Measurements from ENCODE around the gene TTC16. TPM values are rescaled to one million over a fixed set of nuclear protein-coding genes. Genes with fewer than 3 reads are reported as not detected.
"Not testable (repeated sequence)": the region's sequence is repeated elsewhere in the genome, so short reads cannot be mapped to it uniquely, and the experiment has no call there.

TTC16 gene
- total and polyA plus RNA-seq, 2 of the 8 experiments (the other 6 are each of a cell fraction or from before 2014, with no cell fraction given): 0.03 TPM; not detected in 1

GRCh38 chr9:127780909-127781308 lies 65.0 kb downstream of the TTC16 start:
- not testable (repeated sequence) for H2BK15ac ChIP-seq (ENCODE audit: low read length); H3K4ac ChIP-seq (replicated peaks; ENCODE audit: insufficient read length, low read depth, low read length); H3K9ac ChIP-seq (replicated peaks in 1 of 4; ENCODE audit: extremely low read depth in 1 of 4, low read depth in 3 of 4, low read length in 3 of 4); H2BK5ac ChIP-seq (ENCODE audit: low read depth, low read length); FAIRE-seq; H4K5ac ChIP-seq (ENCODE audit: insufficient read length, low read depth, low read length); H4K8ac ChIP-seq (ENCODE audit: extremely low read depth, insufficient read depth, low read length); H3K23ac ChIP-seq (ENCODE audit: insufficient read length); H3K27ac ChIP-seq (ENCODE audit: low read depth, low read length); H3K36me3 ChIP-seq (ENCODE audit: control insufficient read depth in 2 of 4, insufficient read depth in 4 of 4, low read length in 3 of 4); H3K4me3 ChIP-seq (ENCODE audit: extremely low read depth in 1 of 4, insufficient read depth in 2 of 4, low read depth in 3 of 4, low read length in 4 of 4); H3K79me1 ChIP-seq (ENCODE audit: low read depth, low read length); H3K56ac ChIP-seq (replicated peaks; ENCODE audit: insufficient read length, low read depth, low read length); H3K23me2 ChIP-seq (ENCODE audit: low read depth, low read length); H2BK120ac ChIP-seq (replicated peaks; ENCODE audit: low read depth, low read length); H3K4me2 ChIP-seq (ENCODE audit: insufficient read depth in 1 of 2, low read depth in 2 of 2, low read length in 2 of 2); DNase-seq (ENCODE audit: low read depth in 1 of 2, low spot score in 2 of 2); H3K79me2 ChIP-seq (ENCODE audit: control insufficient read depth in 1 of 2, insufficient read depth in 2 of 2, low read length in 2 of 2); H2AK5ac ChIP-seq (ENCODE audit: low read depth, low read length); H3K14ac ChIP-seq (ENCODE audit: insufficient read length); H2AFZ ChIP-seq (ENCODE audit: low read length); H3K27me3 ChIP-seq (replicated peaks in 1 of 4; ENCODE audit: control insufficient read depth in 3 of 4, extremely low read depth in 1 of 4, insufficient read depth in 3 of 4, low read length in 3 of 4); H3K9me3 ChIP-seq (ENCODE audit: insufficient read depth in 2 of 2, low read depth in 1 of 2, low read length in 1 of 2); H4K20me1 ChIP-seq (replicated peaks in 1 of 2; ENCODE audit: control insufficient read depth in 1 of 2, insufficient read depth in 2 of 2, low read length in 2 of 2); H3K18ac ChIP-seq (ENCODE audit: extremely low read depth, low read length)
- ChIA-PET POLR2A (ENCODE audit: partially characterized antibody) (interaction anchor here (1.2 kb wide), 1 partner anchor 9 kb away, joined by 3 read pairs; no protein-coding TSS in a partner anchor), CTCF (ENCODE audit: partially characterized antibody) (interaction anchor here (1.0 to 16.2 kb wide), 8 partner anchors 12 to 140 kb away, joined by 3 to 227 read pairs (median 4); partner anchors contain the start of gene TOR2A)
- Histone ChIP-seq H4K91ac (replicated peaks; ENCODE audit: insufficient read length, low read length) (peak overlapping the region; percentile 31), H3K4me1 (replicated peaks in 1 of 4; ENCODE audit: control insufficient read depth in 3 of 4, insufficient read depth in 4 of 4, low read length in 3 of 4) (peaks cover 0 to 24% (median 15%) of the 10 kb centered on the region in 4 experiments; a peak in 6 of 7 replicates), H2BK12ac (ENCODE audit: low read depth, low read length) (peak overlapping the region; percentile 87; the same call in 1 of the 2 replicates), H2BK20ac (ENCODE audit: low read length) (0 out of 2 replicates have a peak overlapping the region, but pooled peaks have one; percentile 61)
- 85% methylated on average over 9 of the region's 9 CpGs; no CpG with 5 or more reads in 1 of the 2 experiments for WGBS, 2 experiments (ENCODE audit: extremely low coverage in 1 of 2, insufficient coverage in 1 of 2, insufficient read length in 1 of 2, insufficient replicate concordance in 2 of 2, low coverage in 1 of 2, low lambda C conversion rate in 2 of 2, missing lambda C conversion rate in 1 of 2)

Other genes starting within 250 kb of the TTC16 start
- gene STXBP1, start 103.8 kb upstream of the TTC16 start, total RNA-seq (2021; fragmentation: NEBNext Ultra II Directional; extraction: Animal tissue kit (Norgen Biotek cat#: 25700)): 60.9 and 61.9 TPM in 2 replicates
- gene STXBP1, start 103.8 kb upstream of the TTC16 start, polyA plus RNA-seq (2011; rRNA removed): 11.5 and 19.4 TPM in 2 replicates
- not detected in 2 replicates for gene CFAP157, start 9.1 kb upstream of the TTC16 start, total RNA-seq (2021; fragmentation: NEBNext Ultra II Directional; extraction: Animal tissue kit (Norgen Biotek cat#: 25700))
- 0.05 TPM in 1 of 2 replicates, not detected in the other for gene CFAP157, start 9.1 kb upstream of the TTC16 start, polyA plus RNA-seq (2011; rRNA removed)
- gene PTRH1, start 416 bp upstream of the TTC16 start, total RNA-seq (2021; fragmentation: NEBNext Ultra II Directional; extraction: Animal tissue kit (Norgen Biotek cat#: 25700)): 11.1 and 11.2 TPM in 2 replicates
- gene PTRH1, start 416 bp upstream of the TTC16 start, polyA plus RNA-seq (2011; rRNA removed): 19.8 and 26.4 TPM in 2 replicates
- 18.4 and 18.7 TPM in 2 replicates for gene TOR2A, start 19.2 kb downstream of the TTC16 start, total RNA-seq (2021; fragmentation: NEBNext Ultra II Directional; extraction: Animal tissue kit (Norgen Biotek cat#: 25700))
- 24.9 and 34.2 TPM in 2 replicates for gene TOR2A, start 19.2 kb downstream of the TTC16 start, polyA plus RNA-seq (2011; rRNA removed)
- 6.4 and 7.3 TPM in 2 replicates for gene SH2D3C, start 62.6 kb downstream of the TTC16 start, total RNA-seq (2021; fragmentation: NEBNext Ultra II Directional; extraction: Animal tissue kit (Norgen Biotek cat#: 25700))
- gene SH2D3C, start 62.6 kb downstream of the TTC16 start, polyA plus RNA-seq (2011; rRNA removed): 8.1 and 12.3 TPM in 2 replicates
- gene CDK9, start 70.0 kb downstream of the TTC16 start, total RNA-seq (2021; fragmentation: NEBNext Ultra II Directional; extraction: Animal tissue kit (Norgen Biotek cat#: 25700)): 86.3 and 87.5 TPM in 2 replicates
- 69.1 and 94.0 TPM in 2 replicates for gene CDK9, start 70.0 kb downstream of the TTC16 start, polyA plus RNA-seq (2011; rRNA removed)
- 62.4 and 63.7 TPM in 2 replicates for gene FPGS, start 86.8 kb downstream of the TTC16 start, total RNA-seq (2021; fragmentation: NEBNext Ultra II Directional; extraction: Animal tissue kit (Norgen Biotek cat#: 25700))
- gene FPGS, start 86.8 kb downstream of the TTC16 start, polyA plus RNA-seq (2011; rRNA removed): 83.0 and 125 TPM in 2 replicates
- 4.2 and 4.4 TPM in 2 replicates for gene ENG, start 138.6 kb downstream of the TTC16 start, total RNA-seq (2021; fragmentation: NEBNext Ultra II Directional; extraction: Animal tissue kit (Norgen Biotek cat#: 25700))
- gene ENG, start 138.6 kb downstream of the TTC16 start, polyA plus RNA-seq (2011; rRNA removed): 1.8 and 3.2 TPM in 2 replicates
- gene AK1, start 161.6 kb downstream of the TTC16 start, total RNA-seq (2021; fragmentation: NEBNext Ultra II Directional; extraction: Animal tissue kit (Norgen Biotek cat#: 25700)): 35.9 and 37.9 TPM in 2 replicates
- 39.2 and 44.1 TPM in 2 replicates for gene AK1, start 161.6 kb downstream of the TTC16 start, polyA plus RNA-seq (2011; rRNA removed)
- gene ST6GALNAC6, start 183.5 kb downstream of the TTC16 start, total RNA-seq (2021; fragmentation: NEBNext Ultra II Directional; extraction: Animal tissue kit (Norgen Biotek cat#: 25700)): 37.7 and 43.7 TPM in 2 replicates
- 64.4 and 72.9 TPM in 2 replicates for gene ST6GALNAC6, start 183.5 kb downstream of the TTC16 start, polyA plus RNA-seq (2011; rRNA removed)
- gene ST6GALNAC4, start 201.0 kb downstream of the TTC16 start, total RNA-seq (2021; fragmentation: NEBNext Ultra II Directional; extraction: Animal tissue kit (Norgen Biotek cat#: 25700)): 21.8 and 27.0 TPM in 2 replicates
- gene ST6GALNAC4, start 201.0 kb downstream of the TTC16 start, polyA plus RNA-seq (2011; rRNA removed): 34.1 and 49.5 TPM in 2 replicates
- 12.2 and 13.4 TPM in 2 replicates for gene PIP5KL1, start 214.7 kb downstream of the TTC16 start, total RNA-seq (2021; fragmentation: NEBNext Ultra II Directional; extraction: Animal tissue kit (Norgen Biotek cat#: 25700))
- 15.4 and 27.4 TPM in 2 replicates for gene PIP5KL1, start 214.7 kb downstream of the TTC16 start, polyA plus RNA-seq (2011; rRNA removed)
- 45.4 and 48.8 TPM in 2 replicates for gene DPM2, start 221.8 kb downstream of the TTC16 start, total RNA-seq (2021; fragmentation: NEBNext Ultra II Directional; extraction: Animal tissue kit (Norgen Biotek cat#: 25700))
- 95.4 and 110 TPM in 2 replicates for gene DPM2, start 221.8 kb downstream of the TTC16 start, polyA plus RNA-seq (2011; rRNA removed)